ENCODE results near the gene RELL1.

Gene RELL1

DNA sequence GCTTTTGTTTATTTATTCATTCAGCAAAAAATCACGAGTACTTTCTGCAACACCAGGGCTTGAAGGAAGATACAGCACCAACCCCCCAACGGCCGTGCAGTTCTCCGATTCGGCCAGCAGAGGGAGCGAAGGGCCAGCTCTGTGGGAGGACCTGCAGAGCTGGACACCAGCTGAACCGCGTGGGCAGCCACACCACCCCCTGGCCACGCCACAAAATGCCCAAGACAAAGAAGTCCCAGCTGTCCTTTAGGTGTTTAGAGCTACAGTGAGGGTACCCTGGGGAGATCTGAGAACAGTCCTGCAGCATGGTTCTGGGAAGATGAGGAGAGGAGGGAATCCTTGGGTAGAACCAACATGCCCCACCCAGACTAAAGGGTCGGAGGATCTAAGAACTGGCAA lies 83.1 kb downstream of the RELL1 start:
- H3K4ac ChIP-seq (ENCODE audit: low read depth in 1 of 2, low read length in 2 of 2): no peak overlapping the region
- no peaks in the 10 kb centered on the region for H3K79me1 ChIP-seq (replicated peaks; ENCODE audit: low read length, poor library complexity, severe bottlenecking)
- H4K91ac ChIP-seq (ENCODE audit: low read length): no peak overlapping the region
- no peak overlapping the region for H2AK5ac ChIP-seq (ENCODE audit: low read length, severe bottlenecking)
- H2BK15ac ChIP-seq (ENCODE audit: low read depth, poor library complexity, severe bottlenecking): no peak overlapping the region
- no peaks in the 10 kb centered on the region for H3K27me3 ChIP-seq (ENCODE audit: control insufficient read depth in 1 of 2, insufficient read depth in 1 of 2, low read length in 2 of 2)
- no peaks in the 10 kb centered on the region for H3K36me3 ChIP-seq (ENCODE audit: control insufficient read depth in 1 of 2, insufficient read depth in 2 of 2, low read depth in 1 of 2, low read length in 2 of 2)
- H3K4me2 ChIP-seq (ENCODE audit: low read length, poor library complexity, severe bottlenecking): peak overlapping the region; percentile 7
- no peaks in the 10 kb centered on the region for H3K9me3 ChIP-seq (ENCODE audit: control insufficient read depth, low read length)
- 0% methylated on average over 6 of the region's 10 CpGs for WGBS
- no peak overlapping the region for H3K23ac ChIP-seq (ENCODE audit: low read length in 2 of 2)
- no peak overlapping the region for H2BK5ac ChIP-seq (ENCODE audit: low read depth, low read length, poor library complexity, severe bottlenecking)
- no peak overlapping the region for H3K27ac ChIP-seq (ENCODE audit: low read length, poor library complexity, severe bottlenecking)
- H3K4me3 ChIP-seq (ENCODE audit: insufficient read depth in 1 of 2, low read depth in 1 of 2, low read length in 2 of 2): no peak overlapping the region
- peaks cover 5% of the 10 kb centered on the region for H3K4me1 ChIP-seq (ENCODE audit: control insufficient read depth, insufficient read depth, low read depth, low read length)
- H2BK120ac ChIP-seq (ENCODE audit: low read depth, low read length): no peak overlapping the region
- DNase-seq: peak; percentile 71
- peak overlapping the region; percentile 76 for H2AFZ ChIP-seq (ENCODE audit: low read depth, low read length)
- H3K9ac ChIP-seq (ENCODE audit: low read length): no peak overlapping the region
- no peak overlapping the region for H3K14ac ChIP-seq (ENCODE audit: low read length in 2 of 2)
- H3K18ac ChIP-seq (ENCODE audit: low read depth in 1 of 2, low read length in 2 of 2): no peak overlapping the region
- H4K8ac ChIP-seq (ENCODE audit: low read length): no peak overlapping the region
- H2BK12ac ChIP-seq (ENCODE audit: low read length in 2 of 2): no peak overlapping the region

DNA sequence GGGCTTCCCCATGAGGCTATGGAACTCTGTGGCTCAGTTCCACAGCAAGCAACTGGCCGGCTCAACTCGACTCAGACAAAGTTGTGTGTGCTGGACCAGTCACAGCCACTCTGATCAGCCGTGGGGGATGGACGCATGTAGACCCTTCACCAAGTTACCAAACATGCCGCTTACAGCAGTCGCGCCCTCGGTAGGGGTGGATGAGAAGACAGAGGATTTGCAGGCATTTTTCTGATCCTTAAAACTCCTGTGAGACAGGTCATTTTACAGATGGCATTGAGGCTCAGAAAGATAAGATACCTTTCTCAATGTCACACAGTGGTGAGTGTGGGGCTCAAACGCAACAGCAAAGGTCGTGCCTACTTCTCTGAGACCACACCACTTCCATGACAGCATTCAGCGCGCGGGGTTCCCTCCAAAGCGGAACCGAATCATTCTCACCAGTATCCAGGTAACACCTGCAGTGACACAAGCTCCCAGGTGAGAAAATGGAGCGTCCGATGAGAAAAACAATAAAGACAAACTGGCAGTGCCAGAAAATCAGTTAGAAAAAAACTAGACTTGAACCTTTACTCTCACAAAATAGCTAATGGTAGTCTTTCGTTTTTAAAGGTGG lies 83.6 kb downstream of the RELL1 start:
- Histone ChIP-seq H2BK15ac (ENCODE audit: low read depth, poor library complexity, severe bottlenecking) (no peak overlapping the region), H3K4me2 (ENCODE audit: low read length, poor library complexity, severe bottlenecking) (no peak overlapping the region), H2BK120ac (ENCODE audit: low read depth, low read length) (no peak overlapping the region), H3K18ac (ENCODE audit: low read depth in 1 of 2, low read length in 2 of 2) (no peak overlapping the region), H3K4me3 (ENCODE audit: insufficient read depth in 1 of 2, low read depth in 1 of 2, low read length in 2 of 2) (no peak overlapping the region), H4K91ac (ENCODE audit: low read length) (no peak overlapping the region), H4K8ac (ENCODE audit: low read length) (no peak overlapping the region), H3K79me1 (replicated peaks; ENCODE audit: low read length, poor library complexity, severe bottlenecking) (no peaks in the 10 kb centered on the region), H2BK12ac (ENCODE audit: low read length in 2 of 2) (no peak overlapping the region), H2BK5ac (ENCODE audit: low read depth, low read length, poor library complexity, severe bottlenecking) (no peak overlapping the region), H2AFZ (ENCODE audit: low read depth, low read length) (no peak overlapping the region), H3K23ac (ENCODE audit: low read length in 2 of 2) (no peak overlapping the region), H2AK5ac (ENCODE audit: low read length, severe bottlenecking) (no peak overlapping the region), H3K36me3 (ENCODE audit: control insufficient read depth in 1 of 2, insufficient read depth in 2 of 2, low read depth in 1 of 2, low read length in 2 of 2) (no peaks in the 10 kb centered on the region), H3K14ac (ENCODE audit: low read length in 2 of 2) (no peak overlapping the region), H3K27me3 (ENCODE audit: control insufficient read depth in 1 of 2, insufficient read depth in 1 of 2, low read length in 2 of 2) (no peaks in the 10 kb centered on the region), H3K9me3 (ENCODE audit: control insufficient read depth, low read length) (no peaks in the 10 kb centered on the region), H3K9ac (ENCODE audit: low read length) (no peak overlapping the region), H3K4me1 (ENCODE audit: control insufficient read depth, insufficient read depth, low read depth, low read length) (peaks cover 5% of the 10 kb centered on the region), H3K4ac (ENCODE audit: low read depth in 1 of 2, low read length in 2 of 2) (no peak overlapping the region), H3K27ac (ENCODE audit: low read length, poor library complexity, severe bottlenecking) (no peak overlapping the region)
- no peak for DNase-seq
- 71% methylated on average over 16 of the region's 18 CpGs for WGBS

DNA sequence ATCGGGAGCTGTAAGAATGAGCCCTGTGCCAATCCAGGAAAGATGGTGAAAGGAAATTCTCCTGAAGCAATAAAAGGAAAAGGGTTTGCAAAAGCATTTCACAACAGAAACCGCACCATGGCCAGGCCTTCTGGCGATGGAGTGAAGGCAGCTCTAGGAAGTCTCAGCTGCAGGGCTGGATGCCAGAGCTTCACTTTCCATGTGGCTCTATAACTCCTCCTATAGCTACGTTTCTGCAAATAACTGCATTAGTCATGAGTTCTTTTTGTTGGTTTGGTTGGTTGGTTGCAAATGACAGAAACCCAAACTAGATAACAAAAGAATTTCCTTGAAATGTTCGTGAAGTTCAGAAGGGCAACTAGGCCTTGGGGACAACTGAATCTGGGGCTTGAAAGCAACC lies 84.6 kb downstream of the RELL1 start:
- Histone ChIP-seq H3K27me3 (ENCODE audit: control insufficient read depth in 1 of 2, insufficient read depth in 1 of 2, low read length in 2 of 2) (no peaks in the 10 kb centered on the region), H3K79me1 (replicated peaks; ENCODE audit: low read length, poor library complexity, severe bottlenecking) (no peaks in the 10 kb centered on the region), H3K18ac (ENCODE audit: low read depth in 1 of 2, low read length in 2 of 2) (no peak overlapping the region), H3K36me3 (ENCODE audit: control insufficient read depth in 1 of 2, insufficient read depth in 2 of 2, low read depth in 1 of 2, low read length in 2 of 2) (no peaks in the 10 kb centered on the region), H3K14ac (ENCODE audit: low read length in 2 of 2) (no peak overlapping the region), H2AK5ac (ENCODE audit: low read length, severe bottlenecking) (no peak overlapping the region), H4K91ac (ENCODE audit: low read length) (no peak overlapping the region), H2AFZ (ENCODE audit: low read depth, low read length) (no peak overlapping the region), H2BK12ac (ENCODE audit: low read length in 2 of 2) (no peak overlapping the region), H2BK120ac (ENCODE audit: low read depth, low read length) (no peak overlapping the region), H3K27ac (ENCODE audit: low read length, poor library complexity, severe bottlenecking) (no peak overlapping the region), H3K9ac (ENCODE audit: low read length) (no peak overlapping the region), H3K23ac (ENCODE audit: low read length in 2 of 2) (no peak overlapping the region), H3K9me3 (ENCODE audit: control insufficient read depth, low read length) (no peaks in the 10 kb centered on the region), H2BK15ac (ENCODE audit: low read depth, poor library complexity, severe bottlenecking) (no peak overlapping the region), H3K4ac (ENCODE audit: low read depth in 1 of 2, low read length in 2 of 2) (no peak overlapping the region), H2BK5ac (ENCODE audit: low read depth, low read length, poor library complexity, severe bottlenecking) (no peak overlapping the region), H3K4me3 (ENCODE audit: insufficient read depth in 1 of 2, low read depth in 1 of 2, low read length in 2 of 2) (no peak overlapping the region), H4K8ac (ENCODE audit: low read length) (no peak overlapping the region), H3K4me2 (ENCODE audit: low read length, poor library complexity, severe bottlenecking) (no peak overlapping the region), H3K4me1 (ENCODE audit: control insufficient read depth, insufficient read depth, low read depth, low read length) (peaks cover 6% of the 10 kb centered on the region)
- DNase-seq: peak; percentile 66
- 82% methylated on average over 4 of the region's 5 CpGs for WGBS

DNA sequence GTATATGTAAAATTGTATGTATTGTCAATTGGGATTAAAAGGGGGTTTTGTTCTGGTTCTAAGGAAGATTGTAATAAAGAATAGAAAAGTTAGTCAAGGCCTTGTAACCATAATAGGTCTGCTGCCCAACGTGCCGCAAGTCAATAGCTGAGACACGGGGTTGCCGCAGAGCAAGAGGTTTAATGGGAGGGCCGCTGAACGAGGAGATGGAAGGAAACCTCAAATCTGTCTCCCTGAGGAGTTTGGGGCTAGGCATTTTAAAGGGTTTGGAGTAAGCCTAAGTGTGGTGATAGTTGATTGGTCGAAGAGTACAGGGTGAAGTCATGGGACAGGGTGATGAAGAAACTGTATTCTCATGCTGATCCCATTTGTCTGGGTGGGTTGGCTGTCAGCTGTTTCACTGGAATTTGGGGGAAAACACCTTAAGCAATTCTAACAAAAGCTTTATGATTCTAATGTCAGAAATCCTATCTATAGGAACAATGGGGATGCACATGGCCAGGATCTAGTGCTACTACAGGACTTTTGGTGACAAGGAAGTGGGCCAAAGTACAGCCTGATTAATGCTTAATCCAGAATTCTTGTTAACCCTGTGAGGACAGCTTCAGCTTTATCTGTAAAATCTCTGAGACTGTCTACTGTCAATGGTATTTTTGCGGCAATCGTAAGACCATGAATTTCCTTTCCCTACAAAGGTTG lies 86.9 kb downstream of the RELL1 start:
- no peak for DNase-seq
- Histone ChIP-seq H3K9ac (ENCODE audit: low read length) (no peak overlapping the region), H4K91ac (ENCODE audit: low read length) (no peak overlapping the region), H3K14ac (ENCODE audit: low read length in 2 of 2) (no peak overlapping the region), H2AK5ac (ENCODE audit: low read length, severe bottlenecking) (no peak overlapping the region), H3K4me3 (ENCODE audit: insufficient read depth in 1 of 2, low read depth in 1 of 2, low read length in 2 of 2) (no peak overlapping the region), H3K27me3 (ENCODE audit: control insufficient read depth in 1 of 2, insufficient read depth in 1 of 2, low read length in 2 of 2) (no peaks in the 10 kb centered on the region), H3K18ac (ENCODE audit: low read depth in 1 of 2, low read length in 2 of 2) (no peak overlapping the region), H4K8ac (ENCODE audit: low read length) (no peak overlapping the region), H3K4me2 (ENCODE audit: low read length, poor library complexity, severe bottlenecking) (no peak overlapping the region), H3K4ac (ENCODE audit: low read depth in 1 of 2, low read length in 2 of 2) (no peak overlapping the region), H3K27ac (ENCODE audit: low read length, poor library complexity, severe bottlenecking) (no peak overlapping the region), H2BK5ac (ENCODE audit: low read depth, low read length, poor library complexity, severe bottlenecking) (no peak overlapping the region), H3K79me1 (replicated peaks; ENCODE audit: low read length, poor library complexity, severe bottlenecking) (no peaks in the 10 kb centered on the region), H2BK120ac (ENCODE audit: low read depth, low read length) (no peak overlapping the region), H2BK12ac (ENCODE audit: low read length in 2 of 2) (no peak overlapping the region), H3K36me3 (ENCODE audit: control insufficient read depth in 1 of 2, insufficient read depth in 2 of 2, low read depth in 1 of 2, low read length in 2 of 2) (no peaks in the 10 kb centered on the region), H2BK15ac (ENCODE audit: low read depth, poor library complexity, severe bottlenecking) (no peak overlapping the region), H3K23ac (ENCODE audit: low read length in 2 of 2) (no peak overlapping the region), H3K4me1 (ENCODE audit: control insufficient read depth, insufficient read depth, low read depth, low read length) (peaks cover 6% of the 10 kb centered on the region), H2AFZ (ENCODE audit: low read depth, low read length) (no peak overlapping the region), H3K9me3 (ENCODE audit: control insufficient read depth, low read length) (no peaks in the 10 kb centered on the region)
- WGBS: 92% methylated on average over 8 of the region's 9 CpGs
